Smooth muscle cell of the brain vasculature (primary cell): ENCODE measurements around the gene LCT.
"Not testable (repeated sequence)": the region's sequence is repeated elsewhere in the genome, so short reads cannot be mapped to it uniquely, and the experiment has no call there.

Experiments used
- DNase-seq: peaks from one replicate; pipeline ENCODE4 v3.0.0-alpha.2; 2012; ENCODE audit warnings: low read depth, low spot score

Gene LCT

GRCh38 chr2:135798275-135798705, 38.7 kb downstream of the LCT start:
- DNase-seq = no peak

- DNase-seq = peak; percentile 37
Observed at GRCh38 chr2:135797497-135798274, 39.3 kb downstream of the LCT start.

GRCh38 chr2:135796606-135797005, 40.4 kb downstream of the LCT start:
- DNase-seq = no peak

GRCh38 chr2:135795641-135796040, 41.3 kb downstream of the LCT start:
- DNase-seq = not testable (repeated sequence)

- no peak for DNase-seq
Observed at GRCh38 chr2:135792401-135793150, 44.4 kb downstream of the LCT start.

GRCh38 chr2:135791418-135792190, 45.4 kb downstream of the LCT start:
- DNase-seq = no peak

GRCh38 chr2:135790423-135790822, 46.6 kb downstream of the LCT start:
- DNase-seq = no peak

- DNase-seq = peak; percentile 58
Observed at GRCh38 chr2:135786823-135787222, 50.2 kb downstream of the LCT start.

GRCh38 chr2:135785032-135785431, 52.0 kb downstream of the LCT start:
- no peak for DNase-seq

GRCh38 chr2:135783439-135783838, 53.5 kb downstream of the LCT start:
- no peak for DNase-seq

- no peak for DNase-seq
Observed at GRCh38 chr2:135782231-135782630, 54.8 kb downstream of the LCT start.

- no peak for DNase-seq
Observed at GRCh38 chr2:135776367-135776766, 60.6 kb downstream of the LCT start.

GRCh38 chr2:135775420-135775819, 61.6 kb downstream of the LCT start:
- DNase-seq = no peak

- no peak for DNase-seq
Observed at GRCh38 chr2:135773917-135774316, 63.1 kb downstream of the LCT start.

GRCh38 chr2:135773319-135773718, 63.7 kb downstream of the LCT start:
- no peak for DNase-seq

- no peak for DNase-seq
Observed at GRCh38 chr2:135768863-135769262, 68.1 kb downstream of the LCT start.

- DNase-seq = no peak
Observed at GRCh38 chr2:135762530-135762929, 74.5 kb downstream of the LCT start.

- DNase-seq = no peak
Observed at GRCh38 chr2:135762022-135762421, 75.0 kb downstream of the LCT start.

GRCh38 chr2:135756692-135757091, 80.3 kb downstream of the LCT start:
- no peak for DNase-seq

- no peak for DNase-seq
Observed at GRCh38 chr2:135755573-135755972, 81.4 kb downstream of the LCT start.

- DNase-seq = peak; percentile 18
Observed at GRCh38 chr2:135745545-135745944, 91.4 kb downstream of the LCT start.

GRCh38 chr2:135744760-135745314, 92.1 kb downstream of the LCT start:
- DNase-seq = no peak
